ENCODE results near the gene PHIP.

DNA sequence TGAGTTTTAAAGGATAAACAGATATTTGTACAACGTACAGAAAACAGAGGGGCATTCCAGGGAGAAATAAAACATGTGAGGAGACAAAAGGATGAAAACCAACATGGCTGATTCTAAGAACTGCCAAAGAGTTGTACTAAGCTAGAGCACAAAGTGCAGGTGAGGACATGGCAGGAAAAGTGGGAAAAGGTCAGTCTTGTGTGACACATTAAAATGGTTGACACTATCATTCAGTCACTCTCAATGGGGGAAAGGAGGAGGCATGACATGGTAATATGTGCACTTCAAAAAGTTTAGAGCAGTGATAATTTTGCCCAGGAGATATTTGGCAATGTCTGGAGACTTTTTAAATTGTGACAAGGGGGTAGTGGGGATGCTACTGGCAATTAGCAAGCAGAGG lies 21.8 kb downstream of the PHIP start:
- TF ChIP-seq, protein P1, sequence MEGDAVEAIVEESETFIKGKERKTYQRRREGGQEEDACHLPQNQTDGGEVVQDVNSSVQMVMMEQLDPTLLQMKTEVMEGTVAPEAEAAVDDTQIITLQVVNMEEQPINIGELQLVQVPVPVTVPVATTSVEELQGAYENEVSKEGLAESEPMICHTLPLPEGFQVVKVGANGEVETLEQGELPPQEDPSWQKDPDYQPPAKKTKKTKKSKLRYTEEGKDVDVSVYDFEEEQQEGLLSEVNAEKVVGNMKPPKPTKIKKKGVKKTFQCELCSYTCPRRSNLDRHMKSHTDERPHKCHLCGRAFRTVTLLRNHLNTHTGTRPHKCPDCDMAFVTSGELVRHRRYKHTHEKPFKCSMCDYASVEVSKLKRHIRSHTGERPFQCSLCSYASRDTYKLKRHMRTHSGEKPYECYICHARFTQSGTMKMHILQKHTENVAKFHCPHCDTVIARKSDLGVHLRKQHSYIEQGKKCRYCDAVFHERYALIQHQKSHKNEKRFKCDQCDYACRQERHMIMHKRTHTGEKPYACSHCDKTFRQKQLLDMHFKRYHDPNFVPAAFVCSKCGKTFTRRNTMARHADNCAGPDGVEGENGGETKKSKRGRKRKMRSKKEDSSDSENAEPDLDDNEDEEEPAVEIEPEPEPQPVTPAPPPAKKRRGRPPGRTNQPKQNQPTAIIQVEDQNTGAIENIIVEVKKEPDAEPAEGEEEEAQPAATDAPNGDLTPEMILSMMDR (IDR thresholded peaks at IDR 0.05; ENCODE audit: low read depth, low read length), result no peak
- no peak for TF ChIP-seq POLR2A (IDR thresholded peaks at IDR 0.05; ENCODE audit: extremely low read depth, insufficient read length)
- TF ChIP-seq, protein P2, sequence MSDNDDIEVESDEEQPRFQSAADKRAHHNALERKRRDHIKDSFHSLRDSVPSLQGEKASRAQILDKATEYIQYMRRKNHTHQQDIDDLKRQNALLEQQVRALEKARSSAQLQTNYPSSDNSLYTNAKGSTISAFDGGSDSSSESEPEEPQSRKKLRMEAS (IDR thresholded peaks at IDR 0.05; ENCODE audit: low read depth, low read length), result no peak
